Breast epithelium (tissue), 3 donors: ENCODE measurements around the gene TENM4.

Experiments used
- POLR2A ChIP-seq: fragments of 450-650 bp; IDR thresholded peaks from one replicate; pipeline ENCODE4 v1.6.1; 2016; ENCODE audit warnings: antibody characterized with exemption, mild to moderate bottlenecking, moderate library complexity
- POLR2AphosphoS5 ChIP-seq, 3 donors: sonication (generic); formaldehyde crosslinking; IDR thresholded peaks; one replicate each; pipeline ENCODE4 v1.6.1; 2017; ENCODE audit warnings: antibody characterized with exemption in 3 of 3
- TF ChIP-seq, protein P1 (sequence below), 3 donors: fragments of 450-650 bp; IDR thresholded peaks; one replicate each; pipeline ENCODE4 v1.5.1; 2016 to 2017; ENCODE audit warnings: antibody characterized with exemption in 3 of 3, mild to moderate bottlenecking in 3 of 3, moderate library complexity in 3 of 3

DNA sequence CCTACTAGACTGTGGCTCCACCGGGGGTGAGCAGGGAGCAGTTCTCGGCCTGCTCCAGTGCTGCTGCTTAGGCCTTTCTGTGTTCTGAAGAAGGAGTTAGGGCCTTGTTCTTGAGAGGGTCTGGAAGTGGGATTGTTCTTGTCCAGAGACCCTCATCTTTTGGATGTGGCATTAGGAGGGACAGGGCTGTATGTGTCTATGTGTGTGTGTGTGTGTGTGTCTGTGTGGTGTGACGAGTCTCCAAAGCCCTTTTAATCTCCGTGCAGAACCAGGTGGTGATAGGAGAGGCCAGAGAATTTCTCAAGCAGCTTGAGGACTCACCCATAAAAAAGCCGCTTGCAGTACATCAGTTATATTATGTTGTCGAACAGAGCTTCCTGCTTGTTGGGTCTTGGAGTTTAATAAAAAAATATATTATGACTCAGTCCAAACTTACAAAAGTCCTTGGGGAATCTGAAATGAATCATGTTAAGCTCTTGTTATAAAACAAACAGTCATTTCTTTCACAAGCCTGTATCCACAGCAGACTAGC, 196.5 kb downstream of the TENM4 start:
- TF ChIP-seq POLR2AphosphoS5 (IDR thresholded peaks at IDR 0.05) = no peak
- TF ChIP-seq, protein P1, sequence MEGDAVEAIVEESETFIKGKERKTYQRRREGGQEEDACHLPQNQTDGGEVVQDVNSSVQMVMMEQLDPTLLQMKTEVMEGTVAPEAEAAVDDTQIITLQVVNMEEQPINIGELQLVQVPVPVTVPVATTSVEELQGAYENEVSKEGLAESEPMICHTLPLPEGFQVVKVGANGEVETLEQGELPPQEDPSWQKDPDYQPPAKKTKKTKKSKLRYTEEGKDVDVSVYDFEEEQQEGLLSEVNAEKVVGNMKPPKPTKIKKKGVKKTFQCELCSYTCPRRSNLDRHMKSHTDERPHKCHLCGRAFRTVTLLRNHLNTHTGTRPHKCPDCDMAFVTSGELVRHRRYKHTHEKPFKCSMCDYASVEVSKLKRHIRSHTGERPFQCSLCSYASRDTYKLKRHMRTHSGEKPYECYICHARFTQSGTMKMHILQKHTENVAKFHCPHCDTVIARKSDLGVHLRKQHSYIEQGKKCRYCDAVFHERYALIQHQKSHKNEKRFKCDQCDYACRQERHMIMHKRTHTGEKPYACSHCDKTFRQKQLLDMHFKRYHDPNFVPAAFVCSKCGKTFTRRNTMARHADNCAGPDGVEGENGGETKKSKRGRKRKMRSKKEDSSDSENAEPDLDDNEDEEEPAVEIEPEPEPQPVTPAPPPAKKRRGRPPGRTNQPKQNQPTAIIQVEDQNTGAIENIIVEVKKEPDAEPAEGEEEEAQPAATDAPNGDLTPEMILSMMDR (IDR thresholded peaks at IDR 0.05) = no peak
- no peak for TF ChIP-seq POLR2A
